NCI-H524 treated with DMSO at 0.1 percent for 48 hours (cell line): Measurements from ENCODE around the gene NEB.
"Not testable (repeated sequence)": the region's sequence is repeated elsewhere in the genome, so short reads cannot be mapped to it uniquely, and the experiment has no call there.

Experiments used
- DNase-seq: peaks from one replicate; lab custom pipeline; 2025; lab: John Stamatoyannopoulos, UW

NEB gene

GRCh38 chr2:151557883-151558282 is 176.4 kb downstream of the NEB start:
- DNase-seq: not testable (repeated sequence)

DNA sequence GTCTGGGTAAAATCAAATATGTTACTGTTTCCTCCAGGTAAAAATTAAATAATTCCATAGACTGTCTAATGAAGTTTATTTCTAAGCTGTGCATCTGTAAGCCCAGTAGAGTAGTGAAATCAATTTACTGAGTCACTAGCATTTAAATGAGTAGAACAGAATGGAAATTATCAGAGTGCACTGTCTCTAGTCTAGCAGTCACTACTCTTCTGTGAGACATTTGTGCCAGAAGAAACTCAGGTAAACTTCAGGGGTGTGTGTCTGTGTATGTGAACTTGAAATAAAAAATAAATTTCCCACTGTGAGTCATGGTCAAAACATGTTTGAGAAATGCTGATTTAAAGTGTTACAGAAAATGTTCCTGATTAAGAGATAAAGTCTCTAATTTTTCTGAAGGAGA is 178.2 kb downstream of the NEB start:
- no peak for DNase-seq

GRCh38 chr2:151552287-151552686 is 182.0 kb downstream of the NEB start:
- no peak for DNase-seq

DNA sequence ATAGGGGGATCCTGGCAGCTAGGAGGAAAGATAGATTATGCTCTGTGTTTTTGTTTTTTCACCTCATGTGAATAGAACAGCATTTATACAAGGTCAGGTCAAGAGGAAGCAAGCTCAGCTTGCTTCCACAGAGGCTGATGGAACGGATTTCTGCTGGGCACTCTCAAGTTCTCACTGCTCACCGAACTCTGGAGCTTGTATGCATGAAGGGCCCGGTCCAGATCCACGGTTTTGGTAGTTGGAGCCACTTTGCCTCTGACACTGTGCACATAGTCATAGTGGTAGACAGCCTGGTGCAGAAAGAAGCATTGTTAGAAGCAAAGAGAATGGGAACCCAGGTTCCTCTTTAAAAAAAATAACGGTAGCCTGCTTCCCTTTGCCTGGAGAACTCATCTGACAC is 182.7 kb downstream of the NEB start:
- DNase-seq: no peak

DNA sequence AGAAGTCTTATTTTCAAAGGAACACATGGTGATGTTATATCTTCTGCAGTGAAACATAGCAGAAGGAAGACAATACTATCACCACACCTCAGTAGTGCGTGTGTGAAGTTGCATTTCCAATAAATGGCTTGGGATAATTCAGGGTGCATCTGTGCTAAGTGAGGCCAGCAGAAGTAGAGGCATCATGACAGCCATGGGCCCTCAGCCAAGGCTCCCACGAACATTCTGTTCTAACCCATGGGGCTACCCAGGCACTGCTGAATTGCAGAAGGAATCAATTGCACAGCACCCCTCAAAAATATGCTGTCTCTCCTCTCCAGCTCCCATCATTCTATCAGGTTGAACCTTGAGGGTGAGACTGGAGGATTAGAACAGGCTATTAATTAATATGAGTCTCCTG is 185.1 kb downstream of the NEB start:
- no peak for DNase-seq

- DNase-seq: no peak
Measured at GRCh38 chr2:151544449-151544848, 189.8 kb downstream of the NEB start.

- no peak for DNase-seq
Measured at GRCh38 chr2:151543876-151544275, 190.4 kb downstream of the NEB start.

GRCh38 chr2:151534001-151534400 is 200.3 kb downstream of the NEB start:
- DNase-seq: no peak

GRCh38 chr2:151533127-151533526 is 201.1 kb downstream of the NEB start:
- no peak for DNase-seq

- no peak for DNase-seq
Measured at GRCh38 chr2:151526572-151527090, 207.6 kb downstream of the NEB start.

- no peak for DNase-seq
Measured at GRCh38 chr2:151525821-151526373, 208.4 kb downstream of the NEB start.

- no peak for DNase-seq
Measured at GRCh38 chr2:151523850-151524249, 210.4 kb downstream of the NEB start.

GRCh38 chr2:151522556-151522955 is 211.7 kb downstream of the NEB start:
- DNase-seq: no peak

GRCh38 chr2:151520976-151521375 is 213.3 kb downstream of the NEB start:
- DNase-seq: no peak

DNA sequence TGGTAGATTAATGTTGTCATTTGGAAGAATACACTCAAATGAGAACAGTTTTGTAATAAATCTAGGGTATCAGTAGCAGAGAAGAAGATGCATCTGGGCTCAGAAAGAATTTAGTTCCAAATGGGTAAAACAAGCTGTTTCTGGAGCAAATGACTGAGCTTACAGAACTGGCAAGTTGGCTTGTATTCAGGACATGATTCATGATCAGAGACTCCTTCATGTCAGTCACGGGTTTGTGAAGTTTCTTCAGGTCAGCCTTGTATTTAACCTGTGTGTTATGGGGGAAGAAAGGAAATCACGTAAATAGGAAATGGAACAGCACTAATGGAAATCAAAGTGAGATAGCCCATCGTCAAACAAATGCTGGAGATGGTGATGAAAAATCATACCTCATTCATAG is 215.5 kb downstream of the NEB start:
- DNase-seq: no peak

GRCh38 chr2:151508519-151508918 is 225.8 kb downstream of the NEB start:
- no peak for DNase-seq

GRCh38 chr2:151506170-151506569 is 228.1 kb downstream of the NEB start:
- DNase-seq: no peak

- no peak for DNase-seq
Measured at GRCh38 chr2:151498178-151498577, 236.1 kb downstream of the NEB start.

DNA sequence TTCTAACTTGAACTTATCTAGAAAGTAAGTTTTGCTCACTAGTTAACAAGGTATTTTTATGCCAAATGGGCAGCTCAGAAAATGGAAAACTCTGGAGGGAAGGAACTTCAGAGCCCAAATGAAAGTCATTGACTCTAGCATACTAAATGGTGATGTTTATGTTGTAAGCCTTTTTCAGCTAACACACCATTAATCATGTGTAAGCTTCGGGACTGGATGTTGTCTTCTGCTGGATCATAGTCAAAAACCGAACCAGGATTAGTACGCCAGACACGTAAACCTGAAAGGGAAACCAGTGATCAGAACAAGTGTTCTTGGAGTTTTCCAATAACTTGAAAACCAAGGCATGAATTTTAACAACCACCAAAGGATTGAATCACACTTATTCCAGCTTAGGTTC is 242.8 kb downstream of the NEB start:
- no peak for DNase-seq

DNA sequence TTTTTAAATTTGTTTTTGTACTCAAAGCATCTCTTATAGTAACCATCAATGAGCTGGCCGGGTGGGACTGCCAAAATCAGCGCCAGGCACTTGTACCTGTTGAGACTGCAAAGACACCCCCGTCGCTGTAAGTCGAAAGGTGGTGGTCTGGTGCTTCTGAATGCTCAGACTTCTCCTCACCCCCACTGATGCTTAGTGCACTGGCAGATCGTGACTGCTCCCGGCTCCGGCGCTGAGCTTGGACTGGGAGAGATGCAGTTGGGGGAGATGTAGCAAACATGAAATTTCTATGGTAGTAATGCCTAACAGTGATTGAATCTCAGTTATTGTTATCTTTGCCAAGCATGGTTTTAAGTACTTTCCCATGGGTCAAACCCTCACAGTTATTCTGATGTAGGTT is 244.0 kb downstream of the NEB start:
- no peak for DNase-seq

DNA sequence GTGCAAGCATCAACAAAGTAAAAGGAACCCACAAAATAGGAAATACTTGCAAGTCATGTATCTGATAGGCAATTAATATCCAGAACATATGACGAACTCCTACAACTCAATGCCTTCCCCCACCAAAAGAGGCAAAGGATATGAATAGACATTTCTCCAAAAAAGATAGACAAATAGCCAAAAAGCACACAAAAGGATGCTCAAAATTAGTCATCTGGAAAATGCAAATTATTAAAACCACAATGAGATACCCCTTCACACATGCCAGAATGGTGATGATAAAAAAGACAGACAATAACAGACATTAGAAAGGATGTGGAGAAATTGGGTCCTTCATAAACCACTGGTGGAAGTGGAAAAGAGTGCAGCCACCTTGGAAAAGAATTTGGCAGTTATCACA is 248.2 kb downstream of the NEB start:
- no peak for DNase-seq

- DNase-seq: no peak
Measured at GRCh38 chr2:151484100-151484499, 250.2 kb downstream of the NEB start.

GRCh38 chr2:151483546-151483945 is 250.7 kb downstream of the NEB start:
- no peak for DNase-seq

DNA sequence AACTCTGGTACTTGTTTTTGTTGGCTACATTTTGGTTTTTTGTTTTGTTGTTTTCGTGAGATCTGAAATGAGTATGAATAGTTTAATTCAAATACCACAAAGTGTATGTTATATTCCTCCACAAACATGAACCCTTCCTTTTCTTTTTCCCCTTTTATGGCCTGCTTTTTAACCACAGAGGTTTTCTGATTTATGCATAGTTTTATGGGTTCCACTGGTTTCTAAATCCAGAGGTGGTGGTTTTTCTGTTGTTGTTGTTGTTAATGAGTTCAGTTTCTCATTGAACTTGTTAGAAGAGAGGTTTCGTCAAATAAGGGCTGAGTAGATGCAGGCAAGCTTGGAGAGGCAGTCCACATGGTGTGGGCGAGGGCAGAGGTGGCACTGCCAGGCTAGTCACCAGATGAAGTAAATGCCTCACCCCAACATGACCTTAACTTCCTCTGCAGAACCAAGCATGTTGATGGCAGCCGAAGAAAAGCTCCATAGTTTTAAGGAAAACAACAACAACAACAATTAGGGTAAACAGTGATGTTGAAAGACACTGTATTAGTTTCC is 252.0 kb downstream of the NEB start:
- no peak for DNase-seq
